COLO829 (cell line): ENCODE data around the gene SLC39A9.
"Not testable (repeated sequence)": the region's sequence is repeated elsewhere in the genome, so short reads cannot be mapped to it uniquely, and the experiment has no call there.

ENCODE experiments used
- DNase-seq: peaks from one replicate; pipeline ENCODE4 v3.0.0; 2012; ENCODE audit warnings: low spot score

Gene SLC39A9

DNA sequence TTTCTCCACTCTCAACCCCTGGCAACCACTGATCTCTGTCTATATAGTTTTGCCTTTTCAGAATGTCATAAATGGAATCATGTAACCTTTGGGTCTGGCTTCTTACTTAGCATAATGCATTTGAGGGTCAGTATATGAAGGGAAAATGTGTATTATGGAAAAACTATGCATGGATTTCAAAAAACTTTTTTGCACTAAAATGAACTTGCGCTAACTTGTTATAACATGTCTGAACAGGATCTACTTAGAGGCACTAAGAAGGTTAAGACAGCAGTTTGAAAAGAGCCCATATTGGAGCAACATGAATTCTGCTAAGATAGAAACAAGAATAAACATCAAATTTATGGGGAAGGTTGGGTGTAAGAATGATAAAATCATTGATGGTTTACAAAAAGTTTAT, 29.1 kb downstream of the SLC39A9 start:
- DNase-seq, result no peak

- DNase-seq, result no peak
Measured at GRCh38 chr14:69428289-69428998, 30.0 kb downstream of the SLC39A9 start.

- DNase-seq, result no peak
Measured at GRCh38 chr14:69429643-69430042, 31.2 kb downstream of the SLC39A9 start.

GRCh38 chr14:69430306-69430939, 31.9 kb downstream of the SLC39A9 start:
- no peak for DNase-seq

DNA sequence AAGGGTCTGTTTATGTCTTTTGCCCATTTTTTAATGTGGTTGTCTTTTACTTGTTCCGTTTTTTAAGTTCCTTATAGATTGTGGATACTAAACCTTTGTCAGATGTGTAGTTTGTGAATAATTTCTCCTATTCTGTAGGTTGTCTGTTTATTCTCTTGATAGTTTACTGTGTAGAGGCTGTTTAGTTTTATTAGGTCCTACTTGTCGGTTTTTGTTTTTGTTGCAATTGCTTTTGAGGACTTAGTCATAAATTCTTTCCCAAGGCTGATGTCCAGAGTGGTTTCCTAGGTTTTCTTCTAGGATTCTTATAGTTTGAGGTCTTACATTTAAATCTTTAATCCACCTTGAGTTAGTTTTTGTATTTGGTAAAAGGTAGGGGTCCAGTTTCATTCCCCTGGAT, 33.9 kb downstream of the SLC39A9 start:
- no peak for DNase-seq

DNA sequence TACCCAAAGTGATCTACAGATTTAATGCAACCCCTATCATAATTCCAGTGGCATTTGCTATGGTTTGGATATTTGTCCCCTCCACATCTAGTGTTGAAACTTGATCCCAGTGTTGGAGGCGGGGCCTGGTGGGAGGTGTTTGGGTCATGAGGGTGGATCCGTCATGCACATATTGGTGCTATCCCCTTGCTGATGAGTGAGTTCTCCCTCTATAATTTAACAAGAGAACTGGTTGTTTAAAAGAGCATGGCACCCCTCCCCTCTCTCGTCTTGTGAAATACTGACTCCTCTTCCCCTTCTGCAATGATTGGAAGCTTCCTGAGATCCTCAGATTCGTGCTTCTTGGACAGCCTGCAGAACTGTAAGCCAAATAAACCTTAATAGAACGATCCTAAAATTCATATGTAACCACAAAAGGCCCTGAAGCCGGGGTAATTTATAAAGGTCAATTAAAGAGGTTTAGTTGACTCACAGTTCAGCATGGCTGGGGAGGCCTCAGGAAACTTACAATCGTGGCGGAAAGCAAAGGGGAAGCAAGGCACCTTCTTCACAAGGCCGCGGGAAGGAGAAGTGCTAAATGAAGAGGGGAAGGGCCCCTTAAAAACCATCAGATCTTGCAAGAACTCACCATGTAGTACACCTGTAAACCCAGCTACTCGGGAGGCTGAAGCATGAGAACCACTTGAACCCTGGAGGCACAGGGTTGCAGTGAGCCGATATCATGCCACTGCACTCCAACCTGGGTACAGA, 41.2 kb downstream of the SLC39A9 start:
- no peak for DNase-seq

DNA sequence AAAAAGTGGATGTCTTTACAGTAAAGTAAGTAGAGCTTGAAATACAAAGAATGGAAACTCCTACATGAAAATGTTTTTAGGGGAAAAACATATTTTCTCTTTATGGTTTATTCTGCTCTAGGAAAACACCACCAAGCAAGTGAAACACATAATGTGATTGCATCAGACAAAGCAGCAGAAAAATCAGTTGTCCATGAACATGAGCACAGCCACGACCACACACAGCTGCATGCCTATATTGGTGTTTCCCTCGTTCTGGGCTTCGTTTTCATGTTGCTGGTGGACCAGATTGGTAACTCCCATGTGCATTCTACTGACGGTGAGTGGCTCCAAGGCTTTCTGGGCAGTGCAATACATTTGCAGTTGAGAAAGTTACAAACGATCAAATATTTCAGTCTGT, 43.5 kb downstream of the SLC39A9 start:
- DNase-seq, result no peak

- DNase-seq, result no peak
Measured at GRCh38 chr14:69443296-69443805, 44.9 kb downstream of the SLC39A9 start.

DNA sequence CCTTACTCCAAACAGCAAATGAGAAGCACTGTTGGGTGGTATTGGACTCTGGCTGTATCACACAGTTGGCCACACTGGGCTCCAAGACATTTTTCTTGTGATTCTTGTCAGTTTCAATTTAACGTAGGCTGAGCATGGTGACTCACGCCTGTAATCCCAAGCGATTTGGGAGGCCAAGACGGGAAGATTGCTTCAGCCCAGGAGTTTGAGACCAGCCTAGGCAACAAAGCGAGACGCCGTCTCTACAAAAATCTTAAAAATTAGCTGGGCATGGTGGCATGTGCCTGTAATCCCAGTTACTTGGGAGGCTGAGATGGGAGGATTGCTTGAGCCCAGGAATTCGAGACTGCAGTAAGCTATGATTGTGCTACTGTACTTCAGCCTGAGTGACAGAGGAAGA, 50.7 kb downstream of the SLC39A9 start:
- no peak for DNase-seq

DNA sequence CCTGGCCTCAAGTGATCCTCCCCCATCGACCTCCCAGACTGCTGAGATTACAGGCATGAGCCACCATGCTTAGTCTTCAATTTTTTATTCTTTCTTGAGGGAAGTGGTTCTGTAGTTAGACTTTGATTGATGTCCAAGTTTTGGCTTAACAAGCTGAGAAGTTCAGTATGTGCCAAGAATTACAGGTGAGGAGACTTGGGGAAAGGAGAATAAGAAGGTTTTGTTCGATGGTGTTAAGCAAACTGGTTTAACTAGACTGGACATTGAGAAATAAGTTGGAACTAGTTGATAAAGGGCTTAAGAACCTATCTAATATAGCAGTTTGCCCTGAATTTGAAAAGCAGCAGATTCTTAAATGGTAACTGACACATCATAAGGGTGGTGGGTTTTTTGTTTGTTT, 53.4 kb downstream of the SLC39A9 start:
- no peak for DNase-seq

DNA sequence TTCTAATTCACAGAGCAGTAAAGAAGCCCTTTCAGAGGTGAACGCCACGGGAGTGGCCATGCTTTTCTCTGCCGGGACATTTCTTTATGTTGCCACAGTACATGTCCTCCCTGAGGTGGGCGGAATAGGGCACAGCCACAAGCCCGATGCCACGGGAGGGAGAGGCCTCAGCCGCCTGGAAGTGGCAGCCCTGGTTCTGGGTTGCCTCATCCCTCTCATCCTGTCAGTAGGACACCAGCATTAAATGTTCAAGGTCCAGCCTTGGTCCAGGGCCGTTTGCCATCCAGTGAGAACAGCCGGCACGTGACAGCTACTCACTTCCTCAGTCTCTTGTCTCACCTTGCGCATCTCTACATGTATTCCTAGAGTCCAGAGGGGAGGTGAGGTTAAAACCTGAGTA, 59.9 kb downstream of the SLC39A9 start:
- DNase-seq, result no peak

DNA sequence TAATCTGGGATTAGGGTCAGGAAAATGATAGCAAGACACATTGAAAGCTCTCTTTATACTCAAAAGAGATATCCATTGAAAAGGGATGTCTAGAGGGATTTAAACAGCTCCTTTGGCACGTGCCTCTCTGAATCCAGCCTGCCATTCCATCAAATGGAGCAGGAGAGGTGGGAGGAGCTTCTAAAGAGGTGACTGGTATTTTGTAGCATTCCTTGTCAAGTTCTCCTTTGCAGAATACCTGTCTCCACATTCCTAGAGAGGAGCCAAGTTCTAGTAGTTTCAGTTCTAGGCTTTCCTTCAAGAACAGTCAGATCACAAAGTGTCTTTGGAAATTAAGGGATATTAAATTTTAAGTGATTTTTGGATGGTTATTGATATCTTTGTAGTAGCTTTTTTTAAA, 60.6 kb downstream of the SLC39A9 start:
- DNase-seq, result no peak

DNA sequence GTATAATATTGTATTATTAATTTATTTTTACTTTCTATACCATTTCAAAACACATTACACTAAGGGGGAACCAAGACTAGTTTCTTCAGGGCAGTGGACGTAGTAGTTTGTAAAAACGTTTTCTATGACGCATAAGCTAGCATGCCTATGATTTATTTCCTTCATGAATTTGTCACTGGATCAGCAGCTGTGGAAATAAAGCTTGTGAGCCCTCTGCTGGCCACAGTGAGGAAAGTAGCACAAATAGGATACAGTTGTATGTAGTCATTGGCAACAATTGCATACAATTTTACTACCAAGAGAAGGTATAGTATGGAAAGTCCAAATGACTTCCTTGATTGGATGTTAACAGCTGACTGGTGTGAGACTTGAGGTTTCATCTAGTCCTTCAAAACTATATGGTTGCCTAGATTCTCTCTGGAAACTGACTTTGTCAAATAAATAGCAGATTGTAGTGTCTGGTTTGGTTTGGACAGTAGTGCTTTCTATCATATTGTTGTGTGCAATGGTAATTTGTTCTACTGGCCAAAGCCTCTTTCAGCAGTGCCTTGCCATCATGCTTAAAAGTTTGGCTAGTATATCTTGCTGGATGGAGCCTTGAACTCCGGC, 61.7 kb downstream of the SLC39A9 start:
- DNase-seq, result peak; percentile 81

GRCh38 chr14:69464379-69464778, 65.9 kb downstream of the SLC39A9 start:
- DNase-seq, result no peak

GRCh38 chr14:69464829-69465228, 66.3 kb downstream of the SLC39A9 start:
- no peak for DNase-seq

- no peak for DNase-seq
Measured at GRCh38 chr14:69468949-69469348, 70.5 kb downstream of the SLC39A9 start.

GRCh38 chr14:69471436-69471835, 72.9 kb downstream of the SLC39A9 start:
- DNase-seq, result no peak

GRCh38 chr14:69471916-69472315, 73.4 kb downstream of the SLC39A9 start:
- DNase-seq, result no peak

DNA sequence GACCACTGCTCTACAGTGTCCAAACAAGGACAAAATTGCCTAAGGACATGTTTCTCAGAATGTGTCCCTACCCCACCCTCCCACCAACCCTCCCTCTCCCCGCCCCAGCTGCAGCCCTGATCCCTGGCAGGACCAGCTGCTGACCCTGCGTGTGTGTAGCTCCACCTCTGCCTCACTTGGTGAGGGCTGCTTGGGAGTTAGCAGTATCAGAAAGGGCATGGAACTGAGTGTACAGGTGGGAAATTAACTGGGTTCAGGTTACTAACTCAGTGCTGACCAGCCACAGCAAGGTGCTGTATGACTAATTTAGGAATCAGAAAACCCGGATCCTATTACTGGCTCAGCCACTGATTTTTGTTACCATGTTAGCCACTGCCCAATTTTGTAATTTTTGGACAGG, 74.8 kb downstream of the SLC39A9 start:
- no peak for DNase-seq

DNA sequence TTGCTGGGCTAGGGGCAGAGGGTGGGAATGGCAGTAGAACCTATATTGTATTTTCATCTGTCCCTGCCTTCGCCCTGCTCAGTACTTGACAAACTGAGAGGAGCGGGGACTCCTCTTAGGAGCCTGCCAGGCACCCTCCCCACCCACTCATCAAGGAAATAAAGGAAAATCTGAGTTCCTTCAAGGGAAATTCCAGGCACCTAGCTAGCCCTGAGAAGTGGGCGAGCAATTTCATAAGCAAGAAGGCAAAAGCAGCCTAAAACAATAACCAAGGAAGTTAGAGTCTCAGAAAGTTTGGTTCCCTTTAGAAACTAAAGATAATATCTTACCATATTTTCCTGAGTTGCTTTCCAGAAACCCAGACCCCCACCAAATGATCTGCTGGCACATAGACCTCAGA, 75.5 kb downstream of the SLC39A9 start:
- DNase-seq, result no peak

DNA sequence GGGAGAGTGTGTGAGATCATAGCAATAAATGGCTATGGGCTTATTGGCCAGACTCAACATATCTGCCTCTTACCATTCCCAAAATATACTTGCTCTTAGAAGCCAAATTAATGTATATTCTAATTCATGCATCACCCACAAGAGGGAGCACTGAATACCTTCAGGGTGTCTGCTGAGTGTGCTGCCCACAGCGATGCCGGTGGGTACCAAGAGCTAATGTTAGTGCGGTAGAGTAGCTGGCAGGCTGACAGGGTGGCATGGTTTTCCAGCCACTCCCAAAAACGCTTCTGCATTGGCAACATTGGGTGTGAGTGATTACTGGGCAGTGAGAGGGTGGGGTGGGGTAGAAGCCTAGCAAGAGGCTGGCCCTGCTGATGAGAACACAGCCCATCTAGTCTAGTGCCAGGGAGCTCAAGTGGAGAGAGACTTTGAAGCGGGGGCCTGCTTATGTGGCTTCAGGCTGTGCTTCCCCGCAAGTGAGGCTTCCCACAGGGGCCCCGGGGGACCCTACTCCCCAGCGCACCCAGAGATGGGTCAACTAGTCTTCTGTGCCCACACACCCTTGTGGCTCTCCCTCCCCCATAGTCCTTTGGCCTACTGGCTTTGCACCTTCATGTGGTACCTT, 76.8 kb downstream of the SLC39A9 start:
- peak; percentile 21 for DNase-seq

DNA sequence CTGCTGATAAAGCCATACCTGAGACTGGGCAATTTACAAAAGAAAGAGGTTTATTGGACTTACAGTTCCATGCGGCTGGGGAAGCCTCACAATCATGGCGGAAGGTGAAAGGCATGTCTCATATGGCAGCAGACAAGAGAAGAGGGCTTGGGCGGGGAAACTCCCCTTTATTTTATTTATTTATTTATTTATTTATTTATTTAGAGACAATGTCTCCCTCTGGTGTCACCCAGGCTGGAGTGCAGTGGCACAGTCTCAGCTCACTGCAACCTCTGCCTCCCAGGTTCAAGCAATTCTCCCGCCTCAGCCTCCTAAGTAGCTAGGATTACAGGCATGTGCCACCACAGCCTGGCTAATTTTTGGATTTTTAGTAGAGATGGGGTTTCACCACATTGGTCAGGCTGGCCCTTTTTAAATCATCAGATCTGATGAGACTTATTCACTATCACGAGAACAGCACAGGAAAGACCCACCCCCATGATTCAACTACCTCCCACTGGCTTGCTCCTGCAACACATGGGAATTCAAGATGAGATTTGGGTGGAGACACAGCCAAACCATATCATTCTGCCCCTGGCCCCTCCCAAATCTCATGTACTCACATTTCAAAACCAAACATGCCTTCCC, 78.4 kb downstream of the SLC39A9 start:
- not testable (repeated sequence) for DNase-seq
